Trophoblast cell (in vitro differentiated cells and primary cell): ENCODE results near the gene EMP2.
A peak's percentile ranks its signal among the peaks of the same experiment; 100 is the strongest.

ENCODE experiments used
- DNase-seq, 2 donors: peaks; one replicate each; pipeline ENCODE4 v3.0.0-alpha.2; 2016
- H2AFZ ChIP-seq: 2 replicates; pipeline ENCODE4 v1.6.1; 2013; ENCODE audit warnings: low read length, moderate library complexity, mild to moderate bottlenecking; ENCODE audit not compliant: insufficient read depth, poor library complexity
- H2AK5ac ChIP-seq: 2 replicates; pipeline ENCODE4 v1.6.1; 2013; ENCODE audit warnings: mild to moderate bottlenecking, low read length
- H2BK120ac ChIP-seq: 2 replicates; pipeline ENCODE4 v1.6.1; 2013; ENCODE audit warnings: low read length, mild to moderate bottlenecking, moderate library complexity; ENCODE audit not compliant: insufficient read depth, poor library complexity
- H2BK12ac ChIP-seq: 2 replicates; pipeline ENCODE4 v1.6.1; 2013; ENCODE audit warnings: mild to moderate bottlenecking, low read length, moderate library complexity
- H2BK5ac ChIP-seq: 2 replicates; pipeline ENCODE4 v1.6.1; 2013; ENCODE audit warnings: low read length, low read depth, moderate library complexity, mild to moderate bottlenecking; ENCODE audit not compliant: poor library complexity
- H3K14ac ChIP-seq: 2 replicates; pipeline ENCODE4 v1.6.1; 2013; ENCODE audit warnings: mild to moderate bottlenecking, low read length
- H3K18ac ChIP-seq: 2 replicates; pipeline ENCODE4 v1.6.1; 2013; ENCODE audit warnings: mild to moderate bottlenecking, low read length
- H3K23ac ChIP-seq: 2 replicates; pipeline ENCODE4 v1.6.1; 2013; ENCODE audit warnings: low read length
- H3K27ac ChIP-seq: 2 replicates; pipeline ENCODE4 v1.5.1; 2013; ENCODE audit warnings: low read depth, mild to moderate bottlenecking, inconsistent platforms, low read length, moderate library complexity
- H3K27me3 ChIP-seq: 2 replicates; pipeline ENCODE4 v1.6.1; 2013; ENCODE audit warnings: inconsistent platforms, mild to moderate bottlenecking, low read length, moderate library complexity; ENCODE audit not compliant: insufficient read depth
- H3K36me3 ChIP-seq, 2 experiments: 1 replicate in 1 of 2; 2 replicates in 1 of 2; pipeline ENCODE4 v1.6.1; 2013; ENCODE audit warnings: low read length in 2 of 2, mild to moderate bottlenecking in 2 of 2, moderate library complexity in 1 of 2; ENCODE audit not compliant: insufficient read depth in 2 of 2, control insufficient read depth in 1 of 2
- H3K4ac ChIP-seq: 2 replicates; pipeline ENCODE4 v1.6.1; 2013; ENCODE audit warnings: low read depth, mild to moderate bottlenecking, low read length, moderate library complexity
- H3K4me1 ChIP-seq, 2 experiments: 1 replicate in 1 of 2; 2 replicates in 1 of 2; pipeline ENCODE4 v1.6.1; 2013; ENCODE audit warnings: low read length in 2 of 2, mild to moderate bottlenecking in 2 of 2, moderate library complexity in 1 of 2; ENCODE audit not compliant: insufficient read depth in 2 of 2, control insufficient read depth in 1 of 2
- H3K4me2 ChIP-seq: 2 replicates; pipeline ENCODE4 v1.6.1; 2013; ENCODE audit warnings: inconsistent platforms, mild to moderate bottlenecking, low read length, moderate library complexity
- H3K4me3 ChIP-seq: 2 replicates; pipeline ENCODE4 v1.5.1; 2013; ENCODE audit warnings: mild to moderate bottlenecking, low read depth, low read length, inconsistent platforms
- H3K79me1 ChIP-seq: one replicate; pipeline ENCODE4 v1.6.1; 2013; ENCODE audit warnings: low read length
- H3K79me2 ChIP-seq: 2 replicates; pipeline ENCODE4 v1.6.1; 2013; ENCODE audit warnings: low read length, mild to moderate bottlenecking; ENCODE audit not compliant: control insufficient read depth, insufficient read depth, poor library complexity
- H3K9ac ChIP-seq: 2 replicates; pipeline ENCODE4 v1.6.1; 2013; ENCODE audit warnings: mild to moderate bottlenecking, low read length
- H3K9me3 ChIP-seq: 2 replicates; pipeline ENCODE4 v1.6.1; 2013; ENCODE audit warnings: low read depth, mild to moderate bottlenecking, control low read depth, inconsistent platforms, low read length; ENCODE audit not compliant: insufficient read depth
- H4K12ac ChIP-seq: 2 replicates; pipeline ENCODE4 v1.6.1; 2013; ENCODE audit warnings: low read depth, mild to moderate bottlenecking, low read length, moderate library complexity
- H4K8ac ChIP-seq: 2 replicates; pipeline ENCODE4 v1.6.1; 2013; ENCODE audit warnings: low read depth, mild to moderate bottlenecking, low read length, moderate library complexity
- H4K91ac ChIP-seq: one replicate; pipeline ENCODE4 v1.6.1; 2013; ENCODE audit warnings: low read depth, mild to moderate bottlenecking, low read length, moderate library complexity
- WGBS: extraction: QIAGEN DNeasy Blood & Tissue Kit; methylation state at CpG from one replicate; pipeline ENCODE4 v1.1.7; 2013; ENCODE audit warnings: missing lambda C conversion rate; ENCODE audit not compliant: insufficient read length, insufficient coverage; ENCODE audit errors: extremely low coverage; 5-methylcytosine and 5-hydroxymethylcytosine counted together

EMP2 gene

DNA sequence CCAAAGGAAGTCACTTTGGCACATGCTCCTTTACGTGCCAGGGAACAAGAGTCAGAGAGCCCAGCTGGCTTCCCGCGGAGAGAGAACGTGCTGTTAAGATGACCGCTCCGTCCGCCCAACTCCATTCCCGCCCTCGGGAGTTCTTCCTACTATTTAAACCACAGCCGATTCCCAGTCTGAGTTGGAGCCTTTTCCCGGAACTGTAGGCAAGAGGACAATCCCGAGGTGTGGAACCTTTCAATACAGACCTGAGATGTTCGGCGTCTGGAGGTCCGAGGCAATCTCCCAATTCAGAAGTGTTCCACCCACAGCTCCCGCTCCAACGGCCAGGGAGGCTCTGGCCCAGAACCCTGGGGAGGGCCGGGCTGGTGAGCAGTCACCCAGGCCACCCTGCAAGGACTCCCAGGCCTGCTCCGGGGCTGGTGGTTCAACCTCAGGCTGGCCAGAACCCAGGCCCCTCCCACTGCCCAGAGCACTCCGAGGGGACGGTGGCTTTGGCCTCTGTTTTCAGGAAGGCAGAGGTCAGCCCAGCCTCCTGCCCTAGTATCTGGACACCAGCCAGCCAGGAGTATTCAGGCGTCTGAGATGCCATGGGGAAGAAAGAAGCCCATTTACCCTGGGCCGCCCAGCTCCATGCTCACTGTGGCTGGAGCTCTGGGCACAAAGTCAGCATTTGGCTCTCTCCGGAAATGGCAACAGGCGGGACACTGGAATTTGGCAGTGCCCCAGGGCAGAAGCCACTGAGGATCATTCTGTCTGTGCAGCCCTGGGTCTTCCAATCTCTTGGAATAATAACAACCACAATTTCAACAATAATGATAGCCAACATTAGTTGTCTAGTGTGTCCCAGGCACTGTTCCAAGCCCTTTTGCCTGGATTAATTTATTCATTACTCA lies 21.4 kb downstream of the EMP2 start:
- Histone ChIP-seq H3K23ac (no peak overlapping the region), H3K9me3 (peaks cover 9% of the 10 kb centered on the region), H3K27ac (no peak overlapping the region)

DNA sequence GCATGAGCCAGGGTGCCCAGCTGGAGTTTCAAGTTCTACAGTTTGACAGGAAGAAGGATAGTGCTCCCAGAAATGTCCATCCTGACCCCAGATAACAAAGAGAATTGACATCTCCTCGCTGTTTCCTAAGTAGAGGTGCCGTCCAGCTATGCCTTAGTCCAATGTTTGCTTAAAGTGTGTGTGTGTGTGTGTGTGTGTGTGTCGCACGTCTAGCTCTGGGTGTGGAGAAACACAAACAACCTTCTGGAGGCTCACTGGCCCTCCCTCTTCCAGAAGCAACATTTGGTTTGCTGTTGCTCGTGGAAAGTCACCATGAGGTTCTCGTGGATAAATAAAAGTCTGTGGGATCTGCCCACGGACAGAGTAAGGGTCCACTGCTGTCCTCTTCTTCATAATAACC lies 22.1 kb downstream of the EMP2 start:
- H2AK5ac ChIP-seq, result no peak overlapping the region
- H3K79me2 ChIP-seq, result no peaks in the 10 kb centered on the region
- no peak overlapping the region for H2BK12ac ChIP-seq
- no peaks in the 10 kb centered on the region for H3K27me3 ChIP-seq
- no peak overlapping the region for H3K14ac ChIP-seq
- H2BK120ac ChIP-seq, result no peak overlapping the region
- no peak overlapping the region for H3K9ac ChIP-seq
- no peak overlapping the region for H3K4me2 ChIP-seq
- H3K27ac ChIP-seq, result no peak overlapping the region
- no peak overlapping the region for H3K4ac ChIP-seq
- no peak overlapping the region for H2AFZ ChIP-seq
- peaks cover 3% of the 10 kb centered on the region for H3K9me3 ChIP-seq
- no peak overlapping the region for H3K18ac ChIP-seq
- peaks cover 0 to 5% of the 10 kb centered on the region in 2 experiments for H3K4me1 ChIP-seq
- H3K4me3 ChIP-seq, result no peak overlapping the region
- H4K8ac ChIP-seq, result no peak overlapping the region
- H4K91ac ChIP-seq, result no peak overlapping the region
- no peaks in the 10 kb centered on the region for H3K79me1 ChIP-seq
- no CpG with 5 or more reads among the region's 7 CpGs for WGBS
- H4K12ac ChIP-seq, result no peak overlapping the region
- no peak overlapping the region for H3K23ac ChIP-seq
- DNase-seq, result no peak
- H2BK5ac ChIP-seq, result no peak overlapping the region
- no peaks in the 10 kb centered on the region for H3K36me3 ChIP-seq

More for the DNA sequence above, 21.4 kb downstream of the EMP2 start:
- DNase-seq, result peak in 1 of 2 donors; percentile 24
- no CpG with 5 or more reads among the region's 25 CpGs for WGBS
- Histone ChIP-seq H3K18ac (no peak overlapping the region), H2AFZ (no peak overlapping the region), H2BK12ac (no peak overlapping the region), H3K79me1 (no peaks in the 10 kb centered on the region), H3K14ac (no peak overlapping the region), H2BK120ac (no peak overlapping the region), H3K4ac (no peak overlapping the region), H3K9ac (no peak overlapping the region), H3K4me2 (no peak overlapping the region), H3K4me1 (peaks cover 0 to 5% of the 10 kb centered on the region in 2 experiments), H4K91ac (no peak overlapping the region), H4K12ac (no peak overlapping the region), H3K36me3 (peaks cover 0 to 3% of the 10 kb centered on the region in 2 experiments), H3K27me3 (no peaks in the 10 kb centered on the region), H4K8ac (no peak overlapping the region), H3K4me3 (no peak overlapping the region), H2BK5ac (no peak overlapping the region), H3K79me2 (no peaks in the 10 kb centered on the region), H2AK5ac (no peak overlapping the region)

DNA sequence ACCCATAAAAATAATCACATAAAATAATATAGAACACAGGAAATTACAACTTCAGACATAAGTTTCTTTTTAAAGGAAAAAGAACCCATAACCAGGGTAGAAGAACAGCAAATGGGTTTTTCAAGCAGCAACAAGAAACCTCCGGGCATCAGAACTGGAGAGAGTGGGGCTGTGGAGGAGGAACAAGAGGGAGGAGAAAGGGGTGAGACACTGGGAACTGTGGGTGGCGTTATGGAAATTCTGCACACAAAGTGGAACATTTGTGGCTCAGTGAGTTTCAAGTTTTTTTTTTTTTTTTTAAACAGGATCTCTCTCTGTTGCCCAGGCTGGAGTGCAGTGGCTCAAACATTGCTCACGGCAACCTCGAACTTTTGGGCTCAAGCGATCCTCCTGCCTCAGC lies 22.6 kb downstream of the EMP2 start:
- Histone ChIP-seq H3K79me1 (no peaks in the 10 kb centered on the region), H3K4ac (no peak overlapping the region), H3K36me3 (no peaks in the 10 kb centered on the region), H3K9ac (no peak overlapping the region), H2AK5ac (no peak overlapping the region), H2BK120ac (no peak overlapping the region), H4K8ac (no peak overlapping the region), H2AFZ (no peak overlapping the region), H3K27ac (no peak overlapping the region), H2BK12ac (no peak overlapping the region), H3K79me2 (no peaks in the 10 kb centered on the region), H4K91ac (no peak overlapping the region), H3K4me2 (no peak overlapping the region), H3K9me3 (peaks cover 1% of the 10 kb centered on the region), H3K14ac (no peak overlapping the region), H3K4me1 (peaks cover 0 to 5% of the 10 kb centered on the region in 2 experiments), H3K27me3 (no peaks in the 10 kb centered on the region), H4K12ac (no peak overlapping the region), H3K18ac (no peak overlapping the region), H3K23ac (no peak overlapping the region), H3K4me3 (no peak overlapping the region), H2BK5ac (no peak overlapping the region)
- no peak for DNase-seq
- no CpG with 5 or more reads among the region's 5 CpGs for WGBS

DNA sequence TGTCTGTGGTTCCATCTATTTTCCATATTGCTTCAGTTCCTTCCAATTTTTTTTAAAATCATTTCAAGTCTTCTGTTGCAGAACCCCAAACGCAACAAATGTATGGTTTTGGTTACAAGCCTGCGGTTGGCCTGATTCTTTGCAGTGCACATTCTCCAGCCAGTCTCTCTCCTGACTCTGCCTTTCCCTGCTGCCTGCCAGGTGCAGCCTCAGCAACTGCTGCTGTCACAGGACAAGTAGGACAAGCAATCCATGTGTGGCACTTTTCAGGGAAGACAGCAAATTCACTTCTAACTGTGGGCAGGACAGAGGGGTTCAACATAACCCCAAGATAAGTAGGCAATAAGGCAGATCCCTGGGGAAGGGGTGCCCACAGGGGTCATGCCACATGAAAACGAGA lies 24.2 kb downstream of the EMP2 start:
- Histone ChIP-seq H2AFZ (no peak overlapping the region), H3K4me1 (peaks cover 0 to 5% of the 10 kb centered on the region in 2 experiments), H3K79me1 (no peaks in the 10 kb centered on the region), H3K79me2 (no peaks in the 10 kb centered on the region), H4K12ac (no peak overlapping the region), H3K18ac (no peak overlapping the region), H2BK12ac (no peak overlapping the region), H3K36me3 (no peaks in the 10 kb centered on the region), H3K27me3 (no peaks in the 10 kb centered on the region), H3K9ac (no peak overlapping the region), H3K9me3 (no peaks in the 10 kb centered on the region), H4K8ac (no peak overlapping the region), H2BK120ac (no peak overlapping the region), H3K23ac (no peak overlapping the region), H3K4me2 (no peak overlapping the region), H3K4me3 (peak overlapping the region; percentile 20), H3K27ac (no peak overlapping the region), H3K14ac (no peak overlapping the region), H2AK5ac (no peak overlapping the region), H2BK5ac (no peak overlapping the region), H3K4ac (no peak overlapping the region), H4K91ac (no peak overlapping the region)
- no CpG with 5 or more reads among the region's 3 CpGs for WGBS
- no peak for DNase-seq
